Psoas muscle (tissue), 8 donors: ENCODE data around the gene DIAPH3. TPM values are rescaled to one million over a fixed set of nuclear protein-coding genes. Genes with fewer than 3 reads are reported as not detected.

Source experiments
- ATAC-seq, 4 donors: fragments of 200-7000 bp; cut with Tn5 transposase; one replicate each; pipeline ENCODE4 v1.9.1; 2020; ENCODE audit warnings: moderate library complexity in 3 of 4, mild to moderate bottlenecking in 2 of 4
- DNase-seq, 2 donors: peaks; one replicate each; pipeline ENCODE4 v3.0.0-alpha.2; 2020
- H3K27ac ChIP-seq: fragments of 200-600 bp; one replicate; pipeline ENCODE4 v1.8.0; 2022
- H3K27me3 ChIP-seq, 3 donors: fragments of 200-600 bp in 1 of 3; one replicate each; pipeline versions ENCODE4 v1.6.1 to v1.8.0; 2013 to 2022; ENCODE audit warnings: low read length in 2 of 3, mild to moderate bottlenecking in 2 of 3, moderate library complexity in 1 of 3; ENCODE audit not compliant: insufficient read depth in 3 of 3
- H3K36me3 ChIP-seq, 2 donors: fragments of 200-600 bp in 1 of 2; one replicate each; pipeline versions ENCODE4 v1.6.1 to v1.8.0; 2013 to 2022; ENCODE audit warnings: low read depth in 1 of 2, mild to moderate bottlenecking in 1 of 2, moderate library complexity in 1 of 2; ENCODE audit not compliant: insufficient read depth in 1 of 2
- H3K4me1 ChIP-seq: fragments of 200-600 bp; one replicate; pipeline ENCODE4 v1.8.0; 2022
- H3K4me3 ChIP-seq: fragments of 200-600 bp; one replicate; pipeline ENCODE4 v1.8.0; 2022; ENCODE audit warnings: mild to moderate bottlenecking
- H3K9me3 ChIP-seq: fragments of 200-600 bp; one replicate; pipeline ENCODE4 v1.8.0; 2022
- WGBS, 3 donors: extraction: QIAGEN DNeasy Blood & Tissue Kit; methylation state at CpG; one replicate each; pipeline versions ENCODE4 v1.1.6 to v1.1.7; 2013; 5-methylcytosine and 5-hydroxymethylcytosine counted together
- intact Hi-C, 2 donors: fragments of 100-400 bp; cut with DNase I; formaldehyde crosslinking; loops; one replicate each; pipeline versions ENCODE4 v1.11.0 to v1.14.2; 2022
- polyA plus RNA-seq, 3 donors: library from polyadenylated mRNA; stranded (reverse); fragments of 200-250 nt; gene quantifications; one replicate each; pipeline ENCODE4 v1.2.3, GENCODE V29; 2013
- total RNA-seq, 4 donors: library from RNA; stranded (reverse); fragmentation: NEBNext Ultra II Directional in 2 of 4; extraction: Animal tissue kit (Norgen Biotek cat#: 25700) in 2 of 4; gene quantifications; one replicate each; pipeline versions ENCODE4 v1.2.1 to v1.2.4, GENCODE V29; 2021 to 2023
- TF ChIP-seq, protein P1 (sequence below): fragments of 200-600 bp; IDR thresholded peaks from one replicate; pipeline ENCODE4 v1.8.0; 2022; ENCODE audit warnings: antibody characterized with exemption
- donor health status: healthy with polysubstance abuse.
- donor health status: DM: no; HTN: no; CAD: no; lungs with moderate emphysema.
- donor health status: Bipolar disorder and iron deficiency.
- donor health status: healthy.
- donor health status: DM: yes; HTN: yes; CAD: no.
- donor health status: DM: no; HTN: no; CAD: no.
- donor health status: DM: no; HTN: no; CAD: no.
- donor health status: DM: yes; HTN: yes; CAD: no.

The DIAPH3 gene
- total and polyA plus RNA-seq, 7 donors = 0.03 to 0.10 (median 0.08) TPM; not detected in 4

DNA sequence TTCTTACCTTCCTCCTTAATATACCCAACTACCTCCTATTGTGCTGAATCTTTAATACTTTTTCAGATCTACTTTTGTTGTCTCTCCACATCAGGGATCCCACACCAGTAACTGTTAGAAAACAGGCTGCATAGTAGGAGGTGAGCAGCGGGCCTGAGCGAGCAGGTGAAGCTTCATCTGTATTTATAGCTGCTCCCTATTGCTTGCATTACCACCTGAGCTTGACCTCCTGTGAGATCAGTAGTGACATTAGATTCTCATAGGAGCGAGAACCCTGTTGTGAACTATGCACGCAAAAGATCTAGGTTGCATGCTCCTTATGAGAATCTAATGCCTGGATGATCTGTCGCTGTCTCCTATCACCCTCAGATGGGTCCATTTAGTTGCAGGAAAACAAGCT lies 279.8 kb downstream of the DIAPH3 start:
- Histone ChIP-seq H3K9me3 (no peaks in the 10 kb centered on the region), H3K4me1 (no peaks in the 10 kb centered on the region), H3K4me3 (no peak overlapping the region), H3K27me3 (no peaks in the 10 kb centered on the region), H3K36me3 (no peaks in the 10 kb centered on the region), H3K27ac (no peak overlapping the region)
- ATAC-seq (no peak), DNase-seq (no peak)
- intact Hi-C loops = no loop called here
- TF ChIP-seq, protein P1, sequence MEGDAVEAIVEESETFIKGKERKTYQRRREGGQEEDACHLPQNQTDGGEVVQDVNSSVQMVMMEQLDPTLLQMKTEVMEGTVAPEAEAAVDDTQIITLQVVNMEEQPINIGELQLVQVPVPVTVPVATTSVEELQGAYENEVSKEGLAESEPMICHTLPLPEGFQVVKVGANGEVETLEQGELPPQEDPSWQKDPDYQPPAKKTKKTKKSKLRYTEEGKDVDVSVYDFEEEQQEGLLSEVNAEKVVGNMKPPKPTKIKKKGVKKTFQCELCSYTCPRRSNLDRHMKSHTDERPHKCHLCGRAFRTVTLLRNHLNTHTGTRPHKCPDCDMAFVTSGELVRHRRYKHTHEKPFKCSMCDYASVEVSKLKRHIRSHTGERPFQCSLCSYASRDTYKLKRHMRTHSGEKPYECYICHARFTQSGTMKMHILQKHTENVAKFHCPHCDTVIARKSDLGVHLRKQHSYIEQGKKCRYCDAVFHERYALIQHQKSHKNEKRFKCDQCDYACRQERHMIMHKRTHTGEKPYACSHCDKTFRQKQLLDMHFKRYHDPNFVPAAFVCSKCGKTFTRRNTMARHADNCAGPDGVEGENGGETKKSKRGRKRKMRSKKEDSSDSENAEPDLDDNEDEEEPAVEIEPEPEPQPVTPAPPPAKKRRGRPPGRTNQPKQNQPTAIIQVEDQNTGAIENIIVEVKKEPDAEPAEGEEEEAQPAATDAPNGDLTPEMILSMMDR = no peak
- 96 to 97% (median 97%) methylated on average over 5 of the region's 5 CpGs for WGBS, 3 donors

DNA sequence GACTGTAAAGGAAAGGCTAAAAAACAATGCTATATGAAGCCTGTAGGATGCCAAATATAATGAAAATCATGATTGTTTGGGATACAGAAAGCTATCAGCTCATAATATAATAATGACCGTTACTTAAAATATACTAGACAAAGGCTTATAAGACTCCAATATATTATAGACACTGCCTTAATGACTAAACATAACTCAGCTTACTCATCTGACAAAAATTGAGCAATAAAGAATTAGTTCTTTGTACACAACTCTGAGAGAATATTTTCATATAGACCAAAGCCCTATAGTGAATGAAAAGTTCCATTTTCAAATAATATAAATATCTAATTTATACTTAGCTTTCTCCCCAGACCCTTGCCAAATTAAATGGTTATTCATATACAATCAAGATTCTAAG lies 283.3 kb downstream of the DIAPH3 start:
- Histone ChIP-seq H3K27me3 (no peaks in the 10 kb centered on the region), H3K36me3 (no peaks in the 10 kb centered on the region), H3K4me3 (no peak overlapping the region), H3K9me3 (no peaks in the 10 kb centered on the region), H3K27ac (no peak overlapping the region), H3K4me1 (no peaks in the 10 kb centered on the region)
- DNase-seq (no peak), ATAC-seq (no peak)
- TF ChIP-seq, protein P1 = no peak
- WGBS, 3 donors = 82 to 88% (median 88%) methylated on average over 1 of the region's 1 CpG
- intact Hi-C loops = no loop called here

DNA sequence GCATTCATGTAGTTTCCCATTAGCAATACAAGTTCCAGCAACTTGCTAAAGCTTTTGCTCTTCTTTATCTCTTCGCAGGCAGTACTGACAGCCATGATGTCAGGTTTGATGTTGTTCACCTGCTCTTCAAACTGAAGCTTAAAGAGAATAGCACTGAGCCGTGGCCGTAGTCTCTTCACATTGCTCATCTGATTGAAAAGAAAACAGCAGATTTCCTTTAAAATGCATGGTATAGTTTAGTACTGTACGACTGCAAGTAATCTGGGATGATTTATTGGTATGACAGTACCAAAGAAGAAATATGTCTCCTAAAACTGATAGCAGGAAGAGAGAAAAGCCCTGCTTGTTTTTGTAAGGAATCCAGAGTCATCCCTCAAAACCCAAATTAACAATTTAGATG lies 284.4 kb downstream of the DIAPH3 start:
- intact Hi-C loops = no loop called here
- no peaks in the 10 kb centered on the region for H3K27me3 ChIP-seq
- no peak for DNase-seq
- H3K4me3 ChIP-seq = no peak overlapping the region
- TF ChIP-seq, protein P1 = no peak
- H3K4me1 ChIP-seq = no peaks in the 10 kb centered on the region
- H3K27ac ChIP-seq = no peak overlapping the region
- no peaks in the 10 kb centered on the region for H3K9me3 ChIP-seq
- no peak for ATAC-seq
- WGBS, 3 donors = 77 to 83% (median 81%) methylated on average over 4 of the region's 4 CpGs
- H3K36me3 ChIP-seq = no peaks in the 10 kb centered on the region

DNA sequence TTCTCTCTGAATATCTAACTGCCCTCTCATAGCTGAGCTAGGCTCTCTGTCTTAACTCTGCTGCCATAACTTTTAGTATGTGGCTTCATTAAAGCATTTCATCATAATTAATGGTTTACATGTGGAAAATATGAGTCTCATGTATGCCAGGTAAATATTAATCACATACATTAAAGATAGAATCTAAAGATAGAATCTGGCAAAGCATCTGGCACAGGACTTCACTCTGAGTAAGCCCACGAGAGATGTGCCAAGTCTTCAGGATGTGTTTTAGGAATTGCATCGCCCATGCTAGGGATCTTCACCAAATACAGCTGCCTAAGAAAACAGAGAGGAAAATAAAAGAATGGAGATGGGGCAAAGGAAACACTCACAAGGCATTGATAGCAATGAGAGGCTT lies 285.8 kb downstream of the DIAPH3 start:
- H3K4me1 ChIP-seq = no peaks in the 10 kb centered on the region
- DNase-seq (no peak), ATAC-seq (no peak)
- no peak overlapping the region for H3K27ac ChIP-seq
- TF ChIP-seq, protein P1 = no peak
- H3K9me3 ChIP-seq = no peaks in the 10 kb centered on the region
- no peak overlapping the region for H3K4me3 ChIP-seq
- intact Hi-C loops = no loop called here
- H3K27me3 ChIP-seq = no peaks in the 10 kb centered on the region
- no peaks in the 10 kb centered on the region for H3K36me3 ChIP-seq
- WGBS, 3 donors = 42 to 63% (median 55%) methylated on average over 2 of the region's 2 CpGs

DNA sequence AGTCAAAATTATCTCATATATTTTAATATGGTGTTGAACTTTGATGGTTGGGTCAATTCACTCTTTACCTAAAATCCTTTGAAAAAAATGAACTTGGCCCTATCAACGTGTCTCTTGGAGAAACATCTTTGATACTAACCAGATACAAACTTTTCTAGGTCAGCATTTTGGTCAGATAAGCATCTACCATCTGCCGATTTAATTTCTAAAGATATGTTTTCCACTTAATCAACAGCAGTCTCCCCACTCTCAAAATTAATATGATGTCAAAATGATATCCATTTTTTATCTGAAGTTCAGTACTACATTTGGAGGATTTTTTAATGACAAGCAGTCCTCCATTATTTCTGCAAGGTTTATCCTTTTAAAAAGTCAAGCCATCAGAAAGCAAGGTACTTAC lies 288.8 kb downstream of the DIAPH3 start:
- no peak for ATAC-seq
- Histone ChIP-seq H3K27me3 (no peaks in the 10 kb centered on the region), H3K36me3 (no peaks in the 10 kb centered on the region), H3K4me1 (no peaks in the 10 kb centered on the region), H3K4me3 (no peak overlapping the region), H3K27ac (no peak overlapping the region), H3K9me3 (no peaks in the 10 kb centered on the region)
- no peak for DNase-seq
- TF ChIP-seq, protein P1 = no peak
- WGBS, 3 donors = 95 to 97% (median 96%) methylated on average over 2 of the region's 2 CpGs
- intact Hi-C loops = no loop called here
